Progenitor cell of endocrine pancreas (in vitro differentiated cells): ENCODE measurements around the gene IL1RAP. TPM values are rescaled to one million over a fixed set of nuclear protein-coding genes. Genes with fewer than 3 reads are reported as not detected.
A peak's percentile ranks its signal among the peaks of the same experiment; 100 is the strongest.

Experiments
- DNase-seq: peaks from one replicate; pipeline ENCODE4 v3.0.0; 2021; ENCODE audit warnings: low spot score; ENCODE audit not compliant: unreplicated experiment
- H3K27ac Mint-ChIP-seq: 2 replicates; pipeline ENCODE4 v1.8.0; 2021; ENCODE audit warnings: mild to moderate bottlenecking, moderate library complexity, mixed read lengths
- H3K27me3 Mint-ChIP-seq: 2 replicates; pipeline ENCODE4 v1.8.0; 2021; ENCODE audit warnings: mixed read lengths
- H3K36me3 Mint-ChIP-seq: 2 replicates; pipeline ENCODE4 v1.8.0; 2022; ENCODE audit warnings: mixed read lengths; ENCODE audit not compliant: insufficient read depth
- H3K4me1 Mint-ChIP-seq: 2 replicates; pipeline ENCODE4 v1.8.0; 2021; ENCODE audit warnings: low read depth, mixed read lengths
- H3K4me3 Mint-ChIP-seq: 2 replicates; pipeline ENCODE4 v1.8.0; 2021; ENCODE audit warnings: low read depth, mild to moderate bottlenecking, moderate library complexity, mixed read lengths
- H3K9me3 Mint-ChIP-seq: 2 replicates; pipeline ENCODE4 v1.8.0; 2021; ENCODE audit warnings: low read depth, mixed read lengths
- CTCF ChIP-seq: fragments of 200-600 bp; sonication (generic); IDR thresholded peaks from one replicate; pipeline ENCODE4 v1.5.0; 2021; ENCODE audit warnings: antibody characterized with exemption, mild to moderate bottlenecking; ENCODE audit not compliant: unreplicated experiment
- total RNA-seq: library from RNA; stranded (reverse); gene quantifications from 2 replicates; pipeline ENCODE4 v1.2.1, GENCODE V29; 2021

The IL1RAP gene
- total RNA-seq, 1 donor from 2014 or later, result 20.0 TPM

DNA sequence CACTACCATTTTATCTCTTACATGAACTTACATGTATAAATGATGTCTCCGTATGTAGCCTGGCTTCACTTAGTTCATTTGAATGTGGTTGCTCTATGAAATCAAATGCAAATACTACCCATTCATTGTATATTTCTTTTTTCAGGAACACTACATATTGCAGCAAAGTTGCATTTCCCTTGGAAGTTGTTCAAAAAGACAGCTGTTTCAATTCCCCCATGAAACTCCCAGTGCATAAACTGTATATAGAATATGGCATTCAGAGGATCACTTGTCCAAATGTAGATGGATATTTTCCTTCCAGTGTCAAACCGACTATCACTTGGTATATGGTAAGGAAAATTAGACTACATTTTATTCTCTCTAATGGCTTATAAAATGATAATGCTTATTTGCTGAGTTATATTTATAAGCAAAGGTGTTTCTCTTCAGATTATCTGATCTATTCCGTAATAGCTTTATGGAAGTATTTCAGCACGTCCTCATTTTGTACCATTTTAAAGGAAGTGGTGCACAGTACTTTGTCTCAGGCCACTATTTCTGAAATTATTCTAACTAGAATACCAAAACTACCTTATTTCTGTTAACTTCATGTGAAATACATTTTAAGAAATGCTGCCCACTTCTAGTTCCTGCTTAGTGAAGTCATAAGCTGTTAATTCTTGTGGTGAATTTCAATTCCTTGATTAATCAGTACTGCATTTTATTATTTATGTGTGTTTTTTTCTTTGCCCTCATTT is 95.1 kb downstream of the IL1RAP start:
- peaks cover 23% of the 10 kb centered on the region for H3K36me3 Mint-ChIP-seq
- no peak for DNase-seq
- no peaks in the 10 kb centered on the region for H3K4me1 Mint-ChIP-seq
- no peak overlapping the region for H3K4me3 Mint-ChIP-seq
- TF ChIP-seq CTCF, result no peak
- peaks cover 5% of the 10 kb centered on the region for H3K9me3 Mint-ChIP-seq
- H3K27ac Mint-ChIP-seq, result no peak overlapping the region
- H3K27me3 Mint-ChIP-seq, result no peaks in the 10 kb centered on the region

DNA sequence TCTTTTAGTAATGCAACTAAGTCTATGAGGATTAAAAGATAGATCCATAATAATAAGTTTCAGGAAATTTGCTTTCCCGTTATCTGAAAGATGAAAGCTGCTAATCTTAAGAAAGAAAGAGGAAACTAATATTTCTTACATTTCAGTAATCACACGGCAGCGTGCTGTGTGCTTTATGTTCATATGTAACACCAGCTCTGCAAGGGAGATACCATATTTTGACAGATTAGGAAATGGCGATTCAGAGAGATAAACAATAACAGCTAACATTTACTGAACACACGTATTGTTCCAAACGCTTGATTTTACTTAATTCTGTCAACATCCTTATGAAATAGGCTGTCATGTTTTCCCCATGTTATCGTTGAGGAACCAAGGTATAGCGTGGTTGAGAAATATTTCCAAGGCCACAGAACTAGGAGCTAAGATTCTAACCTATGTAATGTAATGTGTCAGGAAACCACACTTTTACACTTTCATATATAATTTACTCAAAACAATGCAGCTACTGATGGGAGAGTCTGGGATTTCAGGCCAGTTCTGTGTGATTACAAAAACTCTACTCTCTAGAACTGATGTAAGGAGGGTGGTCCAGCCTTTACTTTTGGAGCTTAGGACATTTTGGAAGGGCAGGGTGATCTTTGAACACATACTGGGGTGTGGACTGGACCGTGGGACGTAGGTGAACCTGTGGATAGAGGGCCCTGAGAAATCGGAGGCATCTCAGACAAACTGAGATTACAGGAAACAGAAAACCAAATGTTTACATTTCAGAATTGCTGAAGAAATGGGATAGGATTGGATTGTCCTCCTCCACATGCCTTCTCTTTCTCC is 100.6 kb downstream of the IL1RAP start:
- H3K36me3 Mint-ChIP-seq, result peaks cover 3% of the 10 kb centered on the region
- no peak for TF ChIP-seq CTCF
- H3K4me3 Mint-ChIP-seq, result no peak overlapping the region
- H3K4me1 Mint-ChIP-seq, result peaks cover 50% of the 10 kb centered on the region
- H3K27ac Mint-ChIP-seq, result peak overlapping the region; percentile 95
- no peak for DNase-seq
- H3K27me3 Mint-ChIP-seq, result no peaks in the 10 kb centered on the region
- no peaks in the 10 kb centered on the region for H3K9me3 Mint-ChIP-seq

GRCh38 chr3:190615060-190615384 is 101.1 kb downstream of the IL1RAP start:
- Mint-ChIP-seq H3K9me3 (no peaks in the 10 kb centered on the region), H3K4me3 (no peak overlapping the region), H3K27me3 (no peaks in the 10 kb centered on the region), H3K27ac (peak overlapping the region; percentile 95), H3K4me1 (peaks cover 50% of the 10 kb centered on the region), H3K36me3 (peaks cover 2% of the 10 kb centered on the region)
- no peak for TF ChIP-seq CTCF
- no peak for DNase-seq

DNA sequence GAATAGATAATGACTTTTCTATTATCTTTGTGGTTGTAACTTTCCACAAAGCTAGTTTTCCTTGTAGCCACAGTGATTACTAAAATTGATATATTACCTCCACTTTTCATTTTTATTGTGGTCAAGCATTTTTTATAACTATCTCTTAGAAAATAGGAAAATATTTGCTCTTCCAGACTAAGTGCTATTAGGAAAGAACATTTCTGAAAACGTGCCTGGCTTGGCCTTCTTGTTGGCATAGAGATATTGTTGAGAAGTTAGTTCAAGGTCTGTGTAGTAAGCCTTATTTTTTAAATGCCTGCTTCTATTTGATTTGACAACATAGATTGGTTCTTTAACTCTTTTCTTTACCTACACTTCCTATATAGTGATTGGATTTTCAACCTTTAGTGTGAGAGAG is 101.7 kb downstream of the IL1RAP start:
- no peaks in the 10 kb centered on the region for H3K9me3 Mint-ChIP-seq
- H3K4me3 Mint-ChIP-seq, result no peak overlapping the region
- no peak for TF ChIP-seq CTCF
- peaks cover 2% of the 10 kb centered on the region for H3K36me3 Mint-ChIP-seq
- H3K27me3 Mint-ChIP-seq, result no peaks in the 10 kb centered on the region
- H3K27ac Mint-ChIP-seq, result peak overlapping the region; percentile 95
- peaks cover 51% of the 10 kb centered on the region for H3K4me1 Mint-ChIP-seq
- DNase-seq, result no peak

- H3K27me3 Mint-ChIP-seq, result no peaks in the 10 kb centered on the region
- no peaks in the 10 kb centered on the region for H3K9me3 Mint-ChIP-seq
- H3K27ac Mint-ChIP-seq, result peak overlapping the region; percentile 91
- no peak for DNase-seq
- TF ChIP-seq CTCF, result no peak
- peaks cover 2% of the 10 kb centered on the region for H3K36me3 Mint-ChIP-seq
- H3K4me3 Mint-ChIP-seq, result no peak overlapping the region
- peaks cover 58% of the 10 kb centered on the region for H3K4me1 Mint-ChIP-seq
Observed at GRCh38 chr3:190616637-190617036, 102.8 kb downstream of the IL1RAP start.
